Gastroesophageal sphincter (tissue), 3 donors: ENCODE data around the gene SPATA45.

Experiments used
- CTCF ChIP-seq, 4 experiments: fragments of 200-600 bp in 2 of 4; fragments of 450-650 bp in 2 of 4; sonication (generic) in 1 of 4; IDR thresholded peaks; one replicate each; pipeline ENCODE4 v1.5.1; 2017 to 2019; ENCODE audit warnings: antibody characterized with exemption in 4 of 4, mild to moderate bottlenecking in 2 of 4, moderate library complexity in 2 of 4
- EP300 ChIP-seq: sonication (generic); formaldehyde crosslinking; IDR thresholded peaks from one replicate; pipeline ENCODE4 v1.6.1; 2017; ENCODE audit warnings: antibody characterized with exemption, mild to moderate bottlenecking
- POLR2A ChIP-seq, 2 donors: fragments of 450-650 bp; IDR thresholded peaks; one replicate each; pipeline ENCODE4 v1.6.1; 2017; ENCODE audit warnings: antibody characterized with exemption in 2 of 2, mild to moderate bottlenecking in 2 of 2, moderate library complexity in 1 of 2
- POLR2AphosphoS5 ChIP-seq: sonication (generic); formaldehyde crosslinking; IDR thresholded peaks from one replicate; pipeline ENCODE4 v1.6.1; 2017; ENCODE audit warnings: antibody characterized with exemption

- TF ChIP-seq EP300 (no peak), POLR2A (IDR thresholded peaks at IDR 0.05) (no peak), CTCF (IDR thresholded peaks at IDR 0.05) (peak in 3 of 4 experiments; percentile 51 to 60 (median 54)), POLR2AphosphoS5 (no peak)
These were observed 64.9 kb downstream of the SPATA45 start for GRCh38 chr1:212782422-212783154.
